Fibroblast of villous mesenchyme (primary cell): Measurements from ENCODE around the gene SYNJ1. TPM values are rescaled to one million over a fixed set of nuclear protein-coding genes. Genes with fewer than 3 reads are reported as not detected.
"Not testable (repeated sequence)": the region's sequence is repeated elsewhere in the genome, so short reads cannot be mapped to it uniquely, and the experiment has no call there.

ENCODE experiments used
- DNase-seq: peaks from one replicate; pipeline ENCODE4 v3.0.0-alpha.2; 2010; ENCODE audit warnings: low read depth
- H3K4me3 ChIP-seq: 2 replicates; pipeline ENCODE4 v1.5.1; 2011; ENCODE audit warnings: low read depth, mild to moderate bottlenecking, low read length
- CTCF ChIP-seq: IDR thresholded peaks from 2 replicates; pipeline ENCODE4 v1.5.1; 2012; ENCODE audit warnings: low read depth, mild to moderate bottlenecking, low read length; ENCODE audit not compliant: insufficient read depth
- total RNA-seq: library from RNA; depleted of rRNA; stranded (reverse); fragments of >200 nt; gene quantifications from 2 replicates; pipeline ENCODE4 v1.2.3, GENCODE V29; 2012

The SYNJ1 gene
- total RNA-seq, 1 donor, result 7.3 TPM

DNA sequence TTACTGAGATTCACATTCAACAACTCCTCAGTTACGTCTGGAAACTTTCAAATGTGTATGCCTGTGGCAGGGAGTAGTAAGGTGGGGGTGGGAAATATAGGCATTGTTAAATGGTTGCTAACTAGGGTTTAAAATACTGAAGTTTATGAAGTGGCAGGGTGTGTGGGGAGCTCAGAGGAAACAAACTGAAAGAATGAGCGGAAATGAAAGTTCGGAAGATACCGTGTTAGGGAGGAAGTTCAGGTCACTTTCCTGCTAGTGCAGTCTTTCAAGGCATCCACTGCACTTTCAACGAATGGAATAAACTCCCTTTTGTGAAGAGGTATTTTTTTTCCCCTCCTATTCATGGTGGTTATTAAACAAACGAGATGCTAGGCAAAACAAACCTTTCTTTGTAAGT, 19.7 kb downstream of the SYNJ1 start:
- no peak for TF ChIP-seq CTCF
- DNase-seq, result no peak
- no peak overlapping the region for H3K4me3 ChIP-seq

DNA sequence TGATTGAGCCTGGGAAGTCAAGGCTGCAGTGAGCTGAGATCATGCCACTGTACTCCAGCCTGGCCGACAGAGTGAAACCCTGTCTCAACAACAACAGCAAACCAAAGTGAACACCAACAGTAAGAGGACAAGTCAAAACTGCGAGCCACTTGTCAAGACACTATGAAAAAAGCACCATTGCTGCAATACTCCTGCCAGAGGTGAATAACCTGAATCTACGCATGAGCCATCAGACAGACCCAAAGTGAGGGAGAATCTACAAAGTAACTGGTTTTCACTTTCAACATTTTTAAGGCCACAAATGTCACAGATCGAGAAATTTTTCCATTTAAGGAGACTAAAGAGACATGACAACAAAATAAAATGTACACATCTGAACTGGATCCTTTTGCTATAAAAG, 21.9 kb downstream of the SYNJ1 start:
- no peak overlapping the region for H3K4me3 ChIP-seq
- DNase-seq, result no peak
- no peak for TF ChIP-seq CTCF

- no peak for TF ChIP-seq CTCF
- no peak overlapping the region for H3K4me3 ChIP-seq
- DNase-seq, result no peak
Measured at GRCh38 chr21:32705139-32705538, 22.7 kb downstream of the SYNJ1 start.

DNA sequence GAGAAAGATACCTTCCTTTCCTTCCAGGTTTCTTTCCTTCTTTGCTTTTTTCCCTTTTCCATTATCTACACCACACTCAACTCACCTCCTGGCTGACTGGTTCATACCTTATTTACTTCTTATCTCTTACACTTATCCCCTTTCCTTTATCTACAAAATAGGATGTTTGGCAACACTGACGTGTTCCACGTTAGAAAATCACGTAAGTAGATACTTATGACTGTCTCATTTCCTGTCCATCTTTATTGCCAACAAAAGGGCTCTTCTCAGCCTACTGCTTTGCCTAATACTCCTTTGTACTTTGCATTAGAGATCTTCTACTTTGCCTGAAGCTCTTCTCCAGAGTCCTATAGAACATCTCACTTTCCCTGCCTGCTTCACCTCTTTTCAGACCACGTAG, 25.1 kb downstream of the SYNJ1 start:
- no peak overlapping the region for H3K4me3 ChIP-seq
- peak; percentile 88 for DNase-seq
- no peak for TF ChIP-seq CTCF

GRCh38 chr21:32698971-32699693, 28.7 kb downstream of the SYNJ1 start:
- peak; percentile 22 for DNase-seq
- H3K4me3 ChIP-seq, result no peak overlapping the region
- TF ChIP-seq CTCF, result no peak

DNA sequence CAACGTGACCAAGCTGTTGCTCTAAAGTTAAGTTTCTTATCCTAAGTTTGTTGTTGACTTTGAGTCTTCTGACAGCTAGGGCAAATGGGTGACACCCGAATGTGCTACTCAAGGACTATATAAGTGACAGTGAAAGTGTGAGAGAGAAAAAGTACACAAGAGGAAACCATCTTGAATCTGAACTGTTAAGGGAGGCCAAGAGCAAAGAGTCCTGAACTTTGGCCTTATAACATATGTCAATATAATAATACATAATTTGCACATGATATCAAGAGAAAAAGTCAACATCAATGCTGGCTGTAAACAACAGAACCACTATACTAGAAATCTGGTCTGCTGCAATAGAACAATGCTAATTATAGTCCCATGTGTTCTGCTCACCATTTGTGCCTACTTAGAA, 29.5 kb downstream of the SYNJ1 start:
- no peak overlapping the region for H3K4me3 ChIP-seq
- TF ChIP-seq CTCF, result no peak
- no peak for DNase-seq

DNA sequence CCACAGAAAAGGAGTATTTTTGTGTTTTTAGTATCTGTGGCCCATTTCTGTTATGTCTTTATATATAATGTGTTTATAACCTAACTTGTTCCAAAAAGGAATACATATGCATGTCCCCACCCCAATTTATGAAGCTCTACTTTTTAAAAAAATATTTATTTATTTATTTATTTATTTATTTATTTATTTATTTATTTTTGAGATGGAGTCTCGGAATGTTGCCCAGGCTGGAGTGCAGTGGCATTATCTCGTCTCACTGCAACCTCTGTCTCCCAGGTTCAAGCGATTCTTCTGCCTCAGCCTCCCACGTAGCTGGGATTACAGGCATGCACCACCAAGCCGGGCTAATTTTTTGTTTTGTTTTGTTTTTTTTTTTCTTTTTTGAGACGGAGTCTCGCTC, 32.3 kb downstream of the SYNJ1 start:
- not testable (repeated sequence) for H3K4me3 ChIP-seq, DNase-seq
